Upper lobe of left lung (tissue), 6 donors: ENCODE data around the gene GCSH. TPM values are rescaled to one million over a fixed set of nuclear protein-coding genes. Genes with fewer than 3 reads are reported as not detected.

Source experiments
- ATAC-seq, 2 donors: fragments of 200-7000 bp; cut with Tn5 transposase; one replicate each; pipeline ENCODE4 v1.9.1; 2022; ENCODE audit warnings: mild to moderate bottlenecking in 2 of 2, moderate library complexity in 2 of 2; ENCODE audit not compliant: low FRiP score in 2 of 2
- DNase-seq, 2 donors: peaks; one replicate each; pipeline ENCODE4 v3.0.0-alpha.2; 2019 to 2020
- H3K27ac ChIP-seq, 4 donors: fragments of 200-600 bp; sonication (generic); one replicate each; pipeline ENCODE4 v1.5.1; 2016 to 2019
- H3K27me3 ChIP-seq, 4 donors: fragments of 200-600 bp; sonication (generic); one replicate each; pipeline ENCODE4 v1.5.1; 2017 to 2019
- H3K36me3 ChIP-seq, 4 donors: fragments of 200-600 bp; sonication (generic); one replicate each; pipeline ENCODE4 v1.5.1; 2016 to 2019
- H3K4me1 ChIP-seq, 4 donors: fragments of 200-600 bp; sonication (generic); one replicate each; pipeline ENCODE4 v1.5.1; 2018 to 2019
- H3K4me3 ChIP-seq, 4 donors: fragments of 200-600 bp; sonication (generic); one replicate each; pipeline ENCODE4 v1.5.1; 2017 to 2019; ENCODE audit warnings: mild to moderate bottlenecking in 2 of 4, moderate library complexity in 1 of 4
- H3K9me3 ChIP-seq, 4 donors: fragments of 200-600 bp; sonication (generic); one replicate each; pipeline ENCODE4 v1.5.1; 2018 to 2019
- CTCF ChIP-seq, 6 experiments: fragments of 450-650 bp in 4 of 6; fragments of 200-600 bp in 2 of 6; sonication (generic) in 2 of 6; IDR thresholded peaks; one replicate each; pipeline ENCODE4 v1.5.1; 2016 to 2019; ENCODE audit warnings: antibody characterized with exemption in 6 of 6
- EP300 ChIP-seq, 4 donors: sonication (generic); formaldehyde crosslinking; IDR thresholded peaks; one replicate each; pipeline ENCODE4 v1.5.1; 2017; ENCODE audit warnings: antibody characterized with exemption in 4 of 4, control low read depth in 2 of 4
- POLR2A ChIP-seq, 4 donors: fragments of 450-650 bp; IDR thresholded peaks; one replicate each; pipeline ENCODE4 v1.5.1; 2016 to 2017; ENCODE audit warnings: antibody characterized with exemption in 4 of 4, mild to moderate bottlenecking in 2 of 4
- POLR2AphosphoS5 ChIP-seq, 2 donors: sonication (generic); formaldehyde crosslinking; IDR thresholded peaks; one replicate each; pipeline ENCODE4 v1.5.1; 2017; ENCODE audit warnings: antibody characterized with exemption in 2 of 2
- WGBS, 2 donors: methylation state at CpG; one replicate each; pipeline ENCODE4 v1.1.5; 2017 to 2018; 5-methylcytosine and 5-hydroxymethylcytosine counted together
- total RNA-seq, 6 donors: library from RNA; depleted of rRNA in 4 of 6; stranded (reverse); fragments of >200 nt in 4 of 6; gene quantifications; one replicate each; pipeline versions ENCODE4 v1.1.0 to v1.2.1, GENCODE V29; 2016 to 2021
- donor health status: DM: no; HTN: no; CAD: no; lungs with moderate emphysema.
- donor health status: DM: no; HTN: yes; CAD: no; lungs with severe emphysema.

GCSH gene
- total RNA-seq, 6 donors from 2014 or later: 6.2 to 16.9 (median 11.9) TPM

DNA sequence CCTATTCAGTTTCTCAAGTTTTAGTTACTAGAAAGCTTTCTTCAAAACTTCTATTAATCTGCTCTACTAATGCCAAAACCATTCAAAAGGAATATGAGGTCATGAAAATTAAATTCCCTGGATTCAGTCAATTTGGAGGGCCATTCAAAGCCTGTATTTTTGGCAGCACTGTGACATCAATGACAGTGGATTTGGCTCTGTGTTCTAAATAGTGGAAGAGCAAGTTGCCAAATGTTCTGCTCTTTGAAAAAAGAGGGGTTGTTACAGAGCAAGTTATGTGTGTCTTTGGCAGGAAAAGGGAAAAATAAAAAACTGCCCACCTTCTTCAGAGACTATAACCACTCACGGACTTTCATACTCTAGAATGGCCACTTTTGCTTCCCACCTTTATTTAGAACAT is 16.0 kb downstream of the GCSH start:
- DNase-seq: no peak
- Histone ChIP-seq H3K36me3 (no peaks in the 10 kb centered on the region), H3K9me3 (no peaks in the 10 kb centered on the region), H3K4me1 (peaks cover 4 to 14% (median 8%) of the 10 kb centered on the region in 4 donors), H3K27me3 (no peaks in the 10 kb centered on the region), H3K27ac (no peak overlapping the region), H3K4me3 (no peak overlapping the region)
- WGBS, 2 donors: 92 to 95% methylated on average over 1 of the region's 1 CpG
- no peak for TF ChIP-seq POLR2A (IDR thresholded peaks at IDR 0.05)
- TF ChIP-seq CTCF (IDR thresholded peaks at IDR 0.05): no peak
- no peak for TF ChIP-seq EP300 (IDR thresholded peaks at IDR 0.05)
- TF ChIP-seq POLR2AphosphoS5 (IDR thresholded peaks at IDR 0.05): no peak
- no peak for ATAC-seq

- WGBS, 2 donors: 13 to 44% methylated on average over 13 to 51 of the region's 59 CpGs
- peak; percentile 99 for ATAC-seq
- TF ChIP-seq EP300 (IDR thresholded peaks at IDR 0.05): peak in 1 of 4 donors; percentile 60
- peak in 3 of 4 donors; percentile 66 to 90 (median 89) for TF ChIP-seq POLR2A (IDR thresholded peaks at IDR 0.05)
- TF ChIP-seq CTCF (IDR thresholded peaks at IDR 0.05): peak in 1 of 6 experiments; percentile 8
- peak; percentile 93 to 95 for TF ChIP-seq POLR2AphosphoS5 (IDR thresholded peaks at IDR 0.05)
Measured at GRCh38 chr16:81077076-81077940, 18.9 kb downstream of the GCSH start, which contains the start of gene C16orf46. TSS of gene C16orf46 (minus strand) at chr16:81077238. CDS start at chr16:81063955, 13,283 bp downstream.

DNA sequence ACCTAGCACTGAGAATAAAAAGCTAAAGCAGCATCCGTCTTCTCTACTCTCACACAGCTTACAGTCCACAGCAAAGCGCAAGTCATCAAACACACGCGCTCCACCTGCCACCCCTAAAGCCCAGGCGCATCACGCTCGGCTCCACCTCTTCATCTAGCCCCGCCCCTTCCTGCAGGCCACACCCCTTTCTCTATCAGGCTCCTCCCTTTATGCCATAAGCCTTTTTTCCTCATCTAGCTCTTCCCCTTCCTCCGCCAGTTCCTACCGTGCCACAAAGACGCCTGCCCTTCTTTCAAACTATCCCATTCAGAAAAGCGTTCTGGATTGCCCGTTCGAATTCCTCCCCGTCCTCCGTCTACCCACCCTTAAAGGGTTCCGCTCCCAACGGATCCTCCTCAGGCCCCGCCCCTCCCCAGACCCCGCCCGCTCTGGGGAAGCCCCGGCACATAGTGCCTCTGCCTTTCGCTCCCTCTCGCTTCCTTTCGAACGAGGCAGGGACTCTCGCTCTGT is 19.6 kb downstream of the GCSH start:
- no peaks in the 10 kb centered on the region for H3K27me3 ChIP-seq
- ATAC-seq (peak; percentile 95 to 96), DNase-seq (peak in 1 of 2 donors; percentile 89)
- WGBS, 2 donors: 1% methylated on average over 25 to 27 of the region's 27 CpGs
- H3K4me3 ChIP-seq: peak overlapping the region; percentile 58 to 97 (median 72)
- H3K4me1 ChIP-seq: peaks cover 4 to 14% (median 8%) of the 10 kb centered on the region in 4 donors
- H3K27ac ChIP-seq: peak overlapping the region; percentile 91 to 96 (median 94)
- no peak for TF ChIP-seq CTCF (IDR thresholded peaks at IDR 0.05)
- H3K36me3 ChIP-seq: no peaks in the 10 kb centered on the region
- no peaks in the 10 kb centered on the region for H3K9me3 ChIP-seq

More at GRCh38 chr16:81077076-81077940, 18.9 kb downstream of the GCSH start, which contains the start of gene C16orf46:
- Histone ChIP-seq H3K27me3 (no peaks in the 10 kb centered on the region), H3K4me1 (peaks cover 4 to 14% (median 8%) of the 10 kb centered on the region in 4 donors), H3K36me3 (no peaks in the 10 kb centered on the region), H3K4me3 (peak within 1 kb of the TSS; percentile 58 to 97 (median 72)), H3K9me3 (no peaks in the 10 kb centered on the region), H3K27ac (peak within 1 kb of the TSS; percentile 91 to 96 (median 94))
- DNase-seq: peak; percentile 98 to 100

- no peak for TF ChIP-seq EP300 (IDR thresholded peaks at IDR 0.05)
- TF ChIP-seq CTCF (IDR thresholded peaks at IDR 0.05): no peak
- no peak for TF ChIP-seq POLR2AphosphoS5 (IDR thresholded peaks at IDR 0.05)
- no peak for TF ChIP-seq POLR2A (IDR thresholded peaks at IDR 0.05)
- Histone ChIP-seq H3K4me1 (peaks cover 4 to 14% (median 8%) of the 10 kb centered on the region in 4 donors), H3K27ac (no peak overlapping the region), H3K4me3 (no peak overlapping the region), H3K27me3 (no peaks in the 10 kb centered on the region), H3K36me3 (no peaks in the 10 kb centered on the region), H3K9me3 (no peaks in the 10 kb centered on the region)
- DNase-seq (no peak), ATAC-seq (no peak)
- WGBS, 2 donors: 68 to 72% methylated on average over 5 of the region's 5 CpGs
Measured at GRCh38 chr16:81073560-81074330, 22.4 kb downstream of the GCSH start.
